WI38 (cell line): Measurements from ENCODE around the gene POMT2.

Experiments used
- H3K4me3 ChIP-seq: 2 replicates; pipeline ENCODE4 v1.5.1; 2011; ENCODE audit warnings: low read depth, mild to moderate bottlenecking, control low read depth, low read length
- CTCF ChIP-seq: IDR thresholded peaks from 2 replicates; pipeline ENCODE4 v1.5.1; 2012; ENCODE audit warnings: low read depth, mild to moderate bottlenecking, control low read depth, low read length

POMT2 gene

DNA sequence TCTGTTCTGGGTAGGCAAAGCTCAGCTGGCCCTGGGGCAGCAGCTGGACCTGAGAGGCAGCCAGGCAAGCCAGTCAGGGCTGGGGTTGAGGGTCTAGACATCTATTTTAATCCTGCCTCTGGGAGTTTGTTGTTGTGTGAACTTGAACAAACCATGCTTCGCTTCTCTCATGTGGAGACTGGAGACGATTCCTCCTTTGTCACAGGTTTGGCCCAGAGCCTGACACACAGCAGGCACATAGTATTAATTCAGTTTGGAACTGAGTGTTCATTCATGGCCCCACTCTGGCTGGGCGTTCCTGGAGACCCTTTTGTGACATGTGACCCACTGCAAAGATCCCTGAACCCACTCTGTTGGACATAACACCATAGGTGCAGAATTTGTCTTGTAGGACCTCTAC is 89.0 kb downstream of the POMT2 start:
- H3K4me3 ChIP-seq, result no peak overlapping the region
- TF ChIP-seq CTCF, result no peak

DNA sequence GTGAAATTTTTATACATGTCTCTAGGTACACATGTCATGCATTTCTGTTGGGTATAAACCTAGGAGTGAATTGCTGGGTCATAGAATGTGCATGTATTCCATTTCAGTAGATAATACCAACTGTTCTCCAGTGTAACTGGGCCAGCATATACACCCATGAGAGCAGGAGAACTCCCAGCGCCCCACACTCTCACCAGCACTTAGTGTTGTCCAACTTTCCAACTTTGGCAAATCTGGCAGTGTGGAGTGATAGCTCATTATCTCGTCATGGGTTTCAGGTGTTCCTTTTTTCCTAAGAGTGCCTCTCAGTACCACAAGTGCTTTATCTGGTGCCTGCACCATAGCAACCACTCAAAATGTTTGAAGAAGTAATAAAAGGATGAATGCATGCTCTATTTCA is 89.8 kb downstream of the POMT2 start:
- TF ChIP-seq CTCF, result no peak
- H3K4me3 ChIP-seq, result no peak overlapping the region

DNA sequence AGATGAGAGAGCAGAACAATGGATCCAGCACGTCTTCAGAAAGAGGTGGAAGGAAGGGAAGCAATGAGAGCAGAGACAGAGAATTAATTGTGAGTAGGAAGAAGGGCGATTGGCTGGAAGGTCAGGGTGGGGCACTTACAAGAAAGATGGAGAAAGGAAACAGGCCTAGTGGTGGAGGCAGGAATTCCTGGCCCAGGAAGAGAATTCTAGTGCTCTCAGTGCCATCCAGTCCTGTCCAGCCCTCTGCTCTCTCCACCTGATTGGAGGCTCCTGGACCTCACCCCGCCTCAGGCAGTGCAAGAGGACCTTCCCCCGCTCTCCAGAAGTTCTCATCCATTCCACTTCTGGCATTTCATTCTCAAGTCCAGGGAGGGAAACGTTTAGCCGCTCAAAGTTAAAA is 92.6 kb downstream of the POMT2 start:
- no peak overlapping the region for H3K4me3 ChIP-seq
- TF ChIP-seq CTCF, result no peak

DNA sequence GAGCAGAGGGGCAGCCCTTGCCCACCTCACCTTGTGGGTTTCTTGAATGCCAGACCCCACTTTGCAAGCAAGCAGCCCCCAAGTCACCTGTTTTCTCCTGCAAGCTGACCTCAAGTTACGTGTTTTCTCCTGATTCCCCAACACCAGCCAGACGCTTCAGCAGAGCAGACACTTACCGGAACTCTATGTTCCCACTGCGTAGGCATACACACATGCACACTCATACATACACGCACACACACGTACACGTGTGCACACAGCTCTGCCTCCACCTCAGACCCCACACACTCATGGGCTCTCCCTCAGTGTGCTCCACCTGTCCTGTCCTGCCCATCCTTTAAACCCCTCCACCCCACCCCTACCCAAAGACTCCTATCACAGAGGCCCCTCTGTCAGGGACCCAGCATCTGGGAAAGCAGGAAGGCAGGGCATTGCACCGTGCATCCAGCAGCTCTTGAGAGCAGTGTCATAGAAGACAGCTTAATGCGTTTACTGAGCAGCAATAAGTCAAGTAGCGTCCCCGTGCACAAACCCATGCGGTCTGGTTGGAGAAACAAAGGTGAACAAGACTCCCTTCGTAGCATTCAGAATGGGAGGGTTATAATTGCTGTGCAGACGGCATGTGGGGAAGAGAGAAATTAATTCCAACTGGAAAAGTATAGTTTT is 94.7 kb downstream of the POMT2 start:
- TF ChIP-seq CTCF, result no peak
- H3K4me3 ChIP-seq, result no peak overlapping the region

DNA sequence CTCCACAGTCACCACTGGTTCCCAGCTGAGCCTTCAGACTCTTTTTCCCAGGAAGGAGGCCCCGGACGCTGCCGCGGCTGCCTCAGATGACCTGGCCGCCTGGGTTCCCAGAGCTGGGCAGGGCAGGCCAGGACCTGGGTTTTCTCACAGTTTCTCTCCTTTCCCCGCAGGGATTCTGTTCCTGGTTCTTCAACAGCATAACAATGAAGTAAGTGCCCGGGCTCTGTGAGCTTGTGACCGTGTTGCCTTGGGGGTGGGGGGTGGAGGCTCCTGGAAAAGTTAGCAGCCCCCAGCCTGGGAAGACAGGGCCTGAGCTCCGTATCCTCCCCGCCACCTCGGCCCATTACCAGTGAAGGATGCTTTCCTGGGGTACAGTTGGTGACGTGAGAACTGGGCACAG is 95.4 kb downstream of the POMT2 start:
- TF ChIP-seq CTCF, result no peak
- no peak overlapping the region for H3K4me3 ChIP-seq
